GM21360 (cell line): ENCODE measurements around the gene ZMPSTE24.

Source experiments
- ATAC-seq: cut with Tn5 transposase; IDR thresholded peaks from one replicate; pipeline ENCODE4 v1.9.1; 2021; ENCODE audit warnings: mild to moderate bottlenecking, moderate library complexity; ENCODE audit not compliant: unreplicated experiment

Gene ZMPSTE24

GRCh38 chr1:40303051-40303771 is 45.2 kb downstream of the ZMPSTE24 start:
- no peak for ATAC-seq

- ATAC-seq, result no peak
These were observed 45.8 kb downstream of the ZMPSTE24 start for GRCh38 chr1:40303790-40304189.

- no peak for ATAC-seq
These were observed 47.4 kb downstream of the ZMPSTE24 start for GRCh38 chr1:40305451-40305850.

DNA sequence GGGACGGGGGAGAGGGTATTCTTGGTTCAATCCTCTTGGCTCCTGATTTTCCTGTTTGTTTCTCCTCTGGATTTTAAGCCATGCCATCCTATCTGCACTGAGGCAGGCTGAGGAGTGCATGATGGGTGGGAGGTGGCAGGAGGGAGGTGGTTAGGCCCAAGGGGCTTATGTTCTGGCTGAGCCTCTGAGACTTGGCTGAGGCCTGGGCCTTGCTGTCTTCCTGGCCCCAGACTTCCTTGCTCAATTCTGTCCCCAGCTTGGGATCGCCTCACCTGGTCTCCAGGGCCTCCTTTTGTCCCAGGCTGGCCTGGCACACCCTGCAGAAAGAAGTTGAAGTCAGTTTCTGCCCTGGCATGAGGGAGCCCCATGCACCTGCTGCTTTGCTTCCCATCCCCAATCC is 47.8 kb downstream of the ZMPSTE24 start:
- no peak for ATAC-seq

DNA sequence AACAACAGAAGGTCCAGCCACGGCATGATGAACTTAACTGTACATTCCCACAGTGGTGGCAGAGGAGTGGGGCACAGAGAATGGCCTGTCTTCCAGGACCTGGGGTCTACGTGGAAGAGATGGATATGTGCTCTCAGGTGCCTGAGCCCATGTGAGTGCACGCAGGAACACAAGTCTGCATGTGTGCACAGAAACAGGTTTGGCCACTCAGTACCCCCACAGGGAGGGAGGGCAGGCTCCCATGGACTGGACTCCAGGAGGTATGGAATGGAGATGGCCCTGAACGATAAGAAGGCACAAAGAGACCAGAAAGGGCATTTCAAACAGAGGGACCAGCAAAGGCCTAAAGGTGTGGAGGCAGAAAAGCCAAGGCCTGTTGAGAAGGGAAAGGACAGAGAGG is 48.3 kb downstream of the ZMPSTE24 start:
- ATAC-seq, result no peak

GRCh38 chr1:40307186-40307585 is 49.1 kb downstream of the ZMPSTE24 start:
- ATAC-seq, result no peak

- ATAC-seq, result no peak
These were observed 50.1 kb downstream of the ZMPSTE24 start for GRCh38 chr1:40308036-40308727.

DNA sequence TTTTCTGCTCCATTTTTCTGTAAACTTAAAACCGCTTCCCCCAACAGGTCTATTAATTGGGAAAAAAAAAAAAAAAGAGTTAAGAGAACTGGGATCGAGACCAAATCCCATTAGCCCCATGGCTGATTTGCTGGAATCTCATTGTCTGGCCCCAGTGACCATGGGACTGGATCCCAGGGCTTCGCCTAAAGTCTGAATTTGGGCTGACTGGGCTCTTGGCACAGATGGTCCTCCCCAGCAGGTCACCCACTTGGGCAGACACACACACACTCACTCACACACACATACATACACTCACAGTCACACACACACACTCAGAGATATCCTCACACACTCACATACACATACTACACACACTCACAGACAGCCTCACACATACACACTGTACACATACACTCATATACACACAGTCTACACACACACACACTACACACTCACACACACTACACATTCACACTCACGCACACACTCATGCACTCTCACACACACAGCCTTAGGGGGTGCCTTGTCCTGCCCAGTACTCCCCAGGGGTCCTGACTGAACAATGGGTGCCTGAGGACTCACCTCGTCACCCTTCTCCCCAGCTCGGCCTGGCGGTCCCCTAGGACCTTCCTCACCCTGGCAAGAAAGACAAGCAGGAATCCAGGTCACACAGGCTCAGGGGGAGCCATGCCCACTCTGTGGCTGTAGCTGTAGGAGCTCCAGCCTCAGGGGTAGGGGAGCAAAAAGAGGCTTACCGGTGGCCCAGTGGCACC is 51.5 kb downstream of the ZMPSTE24 start:
- ATAC-seq, result no peak

DNA sequence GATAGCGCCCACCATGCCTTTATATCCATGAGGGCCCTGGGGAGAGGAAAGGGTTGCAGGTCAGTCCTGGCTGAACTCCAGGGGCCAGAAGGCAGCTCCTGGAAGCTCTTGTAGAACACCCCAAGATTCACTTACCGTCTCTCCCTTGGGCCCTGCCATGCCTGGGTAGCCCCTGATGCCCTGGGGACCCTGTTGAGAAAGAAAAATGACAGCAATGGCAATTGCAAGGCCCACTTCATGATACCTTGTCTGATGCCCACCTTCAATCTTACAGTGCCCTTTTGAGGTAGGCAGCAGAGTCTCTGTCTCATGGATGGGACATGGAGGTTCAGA is 52.1 kb downstream of the ZMPSTE24 start:
- ATAC-seq, result no peak

DNA sequence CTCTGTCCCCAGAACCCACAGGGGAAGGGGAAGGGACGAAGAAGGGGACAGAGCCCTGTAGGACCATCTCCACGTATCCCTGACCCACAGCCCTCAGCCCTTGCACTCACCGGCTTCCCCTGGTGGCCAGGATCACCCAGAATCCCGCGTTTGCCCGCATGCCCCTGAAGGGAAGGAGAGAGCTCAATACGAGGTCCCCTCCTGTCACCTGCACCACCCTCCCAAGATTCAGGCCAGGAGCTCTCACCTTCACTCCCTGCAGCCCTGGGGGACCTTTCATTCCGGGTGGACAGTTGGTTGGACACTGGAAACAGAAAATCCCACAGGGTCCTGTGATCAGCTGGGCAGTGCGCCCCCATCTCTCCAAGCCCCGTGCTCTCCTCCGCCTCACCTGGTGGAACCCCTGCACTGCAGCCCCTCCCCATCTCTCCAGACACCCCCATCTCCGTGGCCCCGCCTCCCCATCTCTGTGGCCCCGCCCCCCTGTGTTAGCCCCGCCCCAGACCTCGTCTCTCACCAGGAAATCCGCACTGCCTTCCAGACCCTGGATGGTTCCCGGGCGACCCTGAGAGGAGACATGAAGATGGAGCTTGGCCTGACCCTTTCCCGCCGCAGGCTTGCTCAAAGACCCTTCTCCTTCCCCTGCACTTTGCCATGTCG is 53.1 kb downstream of the ZMPSTE24 start:
- ATAC-seq, result no peak

DNA sequence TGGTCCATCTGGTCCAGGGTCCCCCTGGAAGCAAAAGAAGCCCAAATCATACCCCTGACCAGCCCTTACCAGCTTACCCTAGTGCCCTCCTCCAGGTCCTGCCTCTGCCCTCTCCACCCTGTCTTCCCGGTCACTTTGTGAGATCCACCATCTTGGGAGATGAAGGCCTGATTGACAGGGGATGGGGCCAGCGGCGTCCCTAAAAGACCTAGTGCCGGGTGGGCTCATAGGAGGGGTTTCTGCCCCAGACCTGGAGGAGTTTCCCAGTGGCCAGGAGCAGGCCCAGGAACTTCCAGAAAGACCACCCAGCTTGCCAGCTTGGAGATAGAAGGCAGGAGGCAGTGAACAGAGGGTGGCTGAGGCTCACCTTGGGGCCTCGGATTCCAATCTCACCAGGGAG is 53.7 kb downstream of the ZMPSTE24 start:
- no peak for ATAC-seq

DNA sequence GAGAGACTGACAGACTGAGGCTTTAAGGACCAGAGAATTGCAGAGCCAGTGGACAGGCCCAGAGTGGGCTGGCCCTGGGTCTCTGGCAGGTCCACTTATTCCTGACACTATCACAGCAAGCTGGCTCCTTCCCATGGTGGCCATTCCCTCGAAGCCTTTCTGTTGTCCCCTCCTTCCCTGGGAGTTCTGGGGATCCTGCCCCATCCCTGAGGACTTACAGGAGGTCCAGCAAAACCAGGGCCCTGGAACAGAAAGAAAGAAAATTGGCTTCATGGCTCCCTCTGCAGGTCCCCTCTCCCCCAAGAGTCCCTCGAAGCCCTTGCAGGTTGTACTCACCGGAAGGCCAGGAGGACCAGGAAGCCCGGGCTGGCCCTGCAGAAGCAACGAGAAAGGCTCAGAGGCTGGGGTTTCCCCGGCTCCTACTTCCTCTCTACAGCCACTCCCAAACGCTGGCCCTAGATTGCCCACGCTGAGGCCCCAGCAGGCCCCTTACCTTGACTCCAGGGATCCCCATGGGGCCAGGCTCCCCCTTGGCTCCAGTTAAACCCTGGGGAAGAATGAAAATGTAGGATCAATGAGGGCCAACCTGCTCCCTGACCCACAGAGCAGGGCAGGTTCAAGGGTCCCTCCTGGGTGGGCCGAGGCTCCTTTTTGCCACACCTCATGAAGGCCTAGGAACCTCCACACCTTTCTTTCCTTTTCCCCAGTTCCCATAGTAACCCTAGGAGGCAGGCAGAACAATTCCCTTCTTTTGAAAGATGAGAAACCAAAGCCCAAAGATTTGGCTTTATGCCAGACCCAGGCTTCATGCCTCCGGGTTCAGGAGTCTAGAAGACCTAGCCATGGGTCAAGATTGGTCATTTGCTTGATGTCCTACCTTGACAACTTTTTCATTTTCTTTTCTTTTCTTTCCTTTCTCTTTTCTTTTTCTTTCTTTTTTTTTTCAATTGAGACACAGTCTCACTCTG is 54.5 kb downstream of the ZMPSTE24 start:
- peak; percentile 36 for ATAC-seq

DNA sequence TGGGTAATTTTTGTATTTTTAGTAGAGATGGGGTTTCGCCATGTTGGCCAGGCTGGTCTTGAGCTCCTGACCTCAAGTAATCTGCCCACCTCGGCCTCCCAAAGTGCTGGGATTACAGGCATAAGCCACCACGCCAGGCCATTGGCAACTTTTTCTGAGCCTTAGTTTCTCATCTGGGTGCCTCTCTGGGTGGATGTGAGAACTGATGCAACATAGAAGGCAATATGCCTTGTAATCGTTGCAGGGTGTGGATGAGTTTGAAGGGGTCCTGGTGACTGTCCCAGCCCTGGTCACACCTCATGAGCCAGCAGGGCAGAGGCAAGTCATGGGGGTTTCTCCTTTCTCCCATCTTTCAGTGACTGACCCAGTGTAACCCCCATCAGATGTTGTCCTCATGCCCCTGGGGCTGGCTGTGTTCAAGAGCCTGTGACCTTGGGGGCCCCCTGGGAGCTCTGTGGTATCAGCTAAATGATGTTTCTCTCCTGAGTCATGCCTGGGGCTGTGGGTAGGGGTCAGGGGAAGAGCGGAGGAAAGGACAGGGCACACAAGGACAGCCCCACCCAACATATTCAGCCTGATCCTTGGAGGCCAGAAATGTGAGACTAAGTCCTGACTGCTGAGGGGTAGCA is 55.4 kb downstream of the ZMPSTE24 start:
- ATAC-seq, result no peak

DNA sequence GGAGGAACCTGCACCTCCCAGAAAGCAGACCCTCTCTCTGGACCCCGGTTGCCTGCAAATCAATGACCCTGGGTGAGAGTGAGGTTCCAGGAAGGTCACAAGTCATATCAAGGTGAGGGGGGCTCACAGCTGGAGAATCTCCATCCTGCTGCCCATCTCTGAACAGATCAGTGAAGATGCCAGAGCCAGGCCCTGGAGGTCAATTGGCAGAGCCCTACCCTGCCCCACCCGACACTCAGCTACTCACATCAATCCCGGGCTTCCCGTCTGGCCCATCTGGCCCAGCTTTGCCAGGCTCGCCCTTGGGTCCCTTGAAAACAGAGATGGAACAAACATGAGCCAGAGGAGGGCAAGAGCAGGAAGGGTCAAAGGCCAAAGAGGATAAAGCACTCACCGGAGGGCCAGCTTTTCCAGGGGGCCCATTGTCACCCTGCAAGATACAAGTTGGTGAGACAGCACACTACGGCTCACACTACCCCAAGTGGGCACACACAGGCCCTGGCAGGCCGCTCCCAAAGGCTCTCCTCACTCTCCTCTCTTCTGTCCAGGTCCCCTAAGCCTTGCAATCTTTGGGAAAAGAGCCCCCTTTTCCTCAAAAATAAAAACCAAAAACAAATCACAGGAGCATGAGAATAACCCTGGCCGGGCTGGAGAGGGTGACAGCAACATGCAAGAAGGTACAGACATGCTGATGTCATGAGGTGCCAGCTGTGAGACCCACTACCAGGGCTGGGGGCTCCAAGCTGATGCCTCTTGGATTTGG is 56.1 kb downstream of the ZMPSTE24 start:
- no peak for ATAC-seq

DNA sequence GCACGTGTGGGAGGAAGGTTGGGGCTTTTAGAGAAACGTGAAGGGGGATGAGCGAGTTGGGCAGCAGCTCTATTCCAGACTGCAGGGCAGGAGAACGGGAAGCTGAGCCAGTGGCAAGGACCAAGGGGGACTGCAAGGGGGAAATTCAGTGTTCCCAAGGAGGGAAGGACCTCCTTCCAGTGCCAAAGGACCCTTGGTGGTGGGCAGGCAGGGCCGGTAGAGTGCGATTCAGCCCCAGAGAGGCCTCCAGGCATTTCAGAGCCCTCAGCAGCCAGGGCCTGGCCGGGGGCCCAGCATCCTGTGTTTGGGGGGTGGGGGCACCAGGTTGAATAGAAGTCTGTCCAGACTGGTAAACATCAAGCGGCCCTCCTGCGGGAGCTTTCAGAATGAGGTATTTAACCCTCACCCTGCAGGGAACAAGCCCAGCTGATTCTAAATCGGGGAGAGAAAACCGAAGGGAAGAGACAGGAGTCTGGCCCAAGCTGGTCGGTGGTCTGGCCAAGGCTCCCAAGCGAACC is 56.7 kb downstream of the ZMPSTE24 start:
- ATAC-seq, result no peak

DNA sequence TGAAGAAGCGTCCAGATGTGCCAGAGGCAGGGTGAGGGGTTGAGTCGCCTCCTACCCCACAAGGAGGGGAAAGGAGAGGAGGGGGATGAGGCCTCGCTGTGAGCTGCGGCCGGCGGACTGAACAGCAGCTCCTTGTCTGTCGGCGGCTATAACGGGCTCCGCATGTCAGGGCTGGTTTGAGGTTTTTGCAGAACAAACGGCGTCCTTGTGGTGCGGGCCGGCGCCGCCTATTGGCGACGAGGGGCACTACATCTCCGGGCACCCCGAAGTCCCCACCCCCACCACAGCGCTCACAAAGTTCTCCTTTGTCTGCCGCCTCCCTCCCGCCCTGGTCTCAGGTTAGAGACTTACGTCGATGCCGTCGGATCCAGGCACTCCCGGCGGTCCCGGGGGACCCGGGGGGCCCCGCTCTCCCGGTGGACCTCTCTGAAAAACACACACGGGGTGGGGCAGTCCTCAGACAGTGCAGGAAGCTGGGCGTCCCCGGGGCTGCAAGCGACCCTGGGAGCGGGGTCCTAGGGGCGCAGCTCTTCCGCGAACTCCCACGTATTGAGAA is 57.3 kb downstream of the ZMPSTE24 start:
- ATAC-seq, result peak; percentile 40

- ATAC-seq, result no peak
These were observed 58.0 kb downstream of the ZMPSTE24 start for GRCh38 chr1:40315795-40316594.
